ENCODE results near the gene COG1.

Gene COG1

GRCh38 chr17:73198201-73198929 is 5.5 kb downstream of the COG1 start:
- DNase-seq (ENCODE audit: low read depth in 2 of 2) = no peak

GRCh38 chr17:73198930-73199260 is 6.0 kb downstream of the COG1 start:
- DNase-seq (ENCODE audit: low read depth in 2 of 2) = no peak

- no peak for DNase-seq (ENCODE audit: low read depth in 2 of 2)
Measured at GRCh38 chr17:73199751-73200317, 7.0 kb downstream of the COG1 start.

GRCh38 chr17:73200476-73200875 is 7.6 kb downstream of the COG1 start:
- no peak for DNase-seq (ENCODE audit: low read depth in 2 of 2)

- no peak for DNase-seq (ENCODE audit: low read depth in 2 of 2)
Measured at GRCh38 chr17:73201215-73202069, 8.6 kb downstream of the COG1 start.

- DNase-seq (ENCODE audit: low read depth in 2 of 2) = no peak
Measured at GRCh38 chr17:73203135-73203787, 10.4 kb downstream of the COG1 start.

GRCh38 chr17:73203788-73204479 is 11.1 kb downstream of the COG1 start:
- DNase-seq (ENCODE audit: low read depth in 2 of 2) = no peak

GRCh38 chr17:73205459-73205961 is 12.7 kb downstream of the COG1 start:
- DNase-seq (ENCODE audit: low read depth in 2 of 2) = no peak

GRCh38 chr17:73208139-73208827 is 15.4 kb downstream of the COG1 start:
- no peak for DNase-seq (ENCODE audit: low read depth in 2 of 2)

GRCh38 chr17:73209436-73209835 is 16.6 kb downstream of the COG1 start:
- DNase-seq (ENCODE audit: low read depth in 2 of 2) = no peak

GRCh38 chr17:73210002-73210678 is 17.3 kb downstream of the COG1 start:
- no peak for DNase-seq (ENCODE audit: low read depth in 2 of 2)

- no peak for DNase-seq (ENCODE audit: low read depth in 2 of 2)
Measured at GRCh38 chr17:73211745-73212144, 18.9 kb downstream of the COG1 start.

GRCh38 chr17:73214008-73214407 is 21.2 kb downstream of the COG1 start:
- DNase-seq (ENCODE audit: low read depth in 2 of 2) = no peak

- no peak for DNase-seq (ENCODE audit: low read depth in 2 of 2)
Measured at GRCh38 chr17:73214851-73215250, 22.0 kb downstream of the COG1 start.

- DNase-seq (ENCODE audit: low read depth in 2 of 2) = no peak
Measured at GRCh38 chr17:73215447-73215846, 22.6 kb downstream of the COG1 start.

- no peak for DNase-seq (ENCODE audit: low read depth in 2 of 2)
Measured at GRCh38 chr17:73223626-73224230, 30.9 kb downstream of the COG1 start.

- DNase-seq (ENCODE audit: low read depth in 2 of 2) = no peak
Measured at GRCh38 chr17:73224237-73224636, 31.4 kb downstream of the COG1 start.

GRCh38 chr17:73224663-73225305 is 31.9 kb downstream of the COG1 start:
- no peak for DNase-seq (ENCODE audit: low read depth in 2 of 2)

- no peak for DNase-seq (ENCODE audit: low read depth in 2 of 2)
Measured at GRCh38 chr17:73226556-73227172, 33.8 kb downstream of the COG1 start.

Measured in stimulated activated CD4-positive, alpha-beta T cell treated with anti-CD3 and anti-CD28 coated beads, Interleukin-12 subunit alpha, Interleukin-12 subunit beta, amount 100 ng/mL, for 24 hours (primary cell).